GM19035 (cell line): ENCODE measurements around the gene SPINK4.

Experiments
- ATAC-seq: cut with Tn5 transposase; IDR thresholded peaks from one replicate; pipeline ENCODE4 v1.9.1; 2021; ENCODE audit not compliant: unreplicated experiment

The SPINK4 gene

GRCh38 chr9:33256236-33256635 lies 16.3 kb downstream of the SPINK4 start:
- no peak for ATAC-seq

- no peak for ATAC-seq
Measured at GRCh38 chr9:33257276-33257675, 17.3 kb downstream of the SPINK4 start.

GRCh38 chr9:33260372-33260771 lies 20.4 kb downstream of the SPINK4 start:
- ATAC-seq = no peak

- peak; percentile 1 for ATAC-seq
Measured at GRCh38 chr9:33263131-33264002, 23.4 kb downstream of the SPINK4 start.

- ATAC-seq = peak; percentile 34
Measured at GRCh38 chr9:33264003-33264472, 24.1 kb downstream of the SPINK4 start.

GRCh38 chr9:33264473-33265177 lies 24.7 kb downstream of the SPINK4 start, which contains the start of the genes BAG1 and CHMP5:
Gene BAG1 (minus strand): TSS chr9:33264708.
Gene CHMP5 (plus strand): TSS chr9:33265049. CDS start chr9:33265079, 30 bp downstream.
- peak; percentile 76 for ATAC-seq

GRCh38 chr9:33265211-33265865 lies 25.4 kb downstream of the SPINK4 start:
- ATAC-seq = no peak

- ATAC-seq = no peak
Measured at GRCh38 chr9:33267151-33267767, 27.3 kb downstream of the SPINK4 start.

- no peak for ATAC-seq
Measured at GRCh38 chr9:33270146-33270545, 30.2 kb downstream of the SPINK4 start.

- no peak for ATAC-seq
Measured at GRCh38 chr9:33272061-33272460, 32.1 kb downstream of the SPINK4 start.

GRCh38 chr9:33273266-33273971 lies 33.5 kb downstream of the SPINK4 start:
- ATAC-seq = no peak

GRCh38 chr9:33273972-33274328 lies 34.0 kb downstream of the SPINK4 start:
- no peak for ATAC-seq

- no peak for ATAC-seq
Measured at GRCh38 chr9:33277484-33277883, 37.5 kb downstream of the SPINK4 start.

GRCh38 chr9:33285502-33285901 lies 45.5 kb downstream of the SPINK4 start:
- no peak for ATAC-seq

- no peak for ATAC-seq
Measured at GRCh38 chr9:33287087-33287490, 47.1 kb downstream of the SPINK4 start.

- no peak for ATAC-seq
Measured at GRCh38 chr9:33288235-33288634, 48.3 kb downstream of the SPINK4 start.

- ATAC-seq = no peak
Measured at GRCh38 chr9:33288828-33289483, 49.0 kb downstream of the SPINK4 start.

- ATAC-seq = no peak
Measured at GRCh38 chr9:33289496-33289895, 49.5 kb downstream of the SPINK4 start.

- ATAC-seq = peak; percentile 33
Measured at GRCh38 chr9:33289936-33290246, 49.9 kb downstream of the SPINK4 start.
